Measurements from ENCODE around the gene C9orf78.

The C9orf78 gene

DNA sequence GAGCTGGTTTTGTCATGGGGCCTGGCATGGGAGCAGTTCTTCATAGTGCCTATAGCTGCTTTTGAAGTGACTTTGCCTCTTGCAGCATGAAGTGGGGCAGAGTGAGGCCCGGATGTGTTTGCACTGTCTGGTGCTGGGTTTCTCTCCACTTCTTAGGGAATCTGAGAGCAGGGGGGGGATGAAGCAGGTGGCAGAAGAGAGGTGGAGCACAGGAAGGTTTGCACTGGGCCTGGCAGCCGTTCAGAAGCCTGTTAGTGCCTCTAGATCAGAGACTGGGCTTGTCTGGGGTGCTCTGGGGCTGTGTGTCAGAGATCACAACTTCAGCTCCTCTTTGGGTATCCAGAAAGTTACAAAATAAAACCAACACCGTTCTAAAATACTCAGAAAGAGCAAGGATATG, 18.5 kb upstream of the C9orf78 start:
- no peak for TF ChIP-seq POLR2AphosphoS5 (IDR thresholded peaks at IDR 0.05; ENCODE audit: low read depth, low read length)
- no peak for TF ChIP-seq FOXP2 (optimal IDR thresholded peaks at IDR 0.05; ENCODE audit: borderline replicate concordance, extremely low read depth, extremely low read length, insufficient read depth)
- TF ChIP-seq TAF1 (IDR thresholded peaks at IDR 0.05; ENCODE audit: borderline replicate concordance, insufficient read depth, low read length) = no peak
- TF ChIP-seq, protein P1, sequence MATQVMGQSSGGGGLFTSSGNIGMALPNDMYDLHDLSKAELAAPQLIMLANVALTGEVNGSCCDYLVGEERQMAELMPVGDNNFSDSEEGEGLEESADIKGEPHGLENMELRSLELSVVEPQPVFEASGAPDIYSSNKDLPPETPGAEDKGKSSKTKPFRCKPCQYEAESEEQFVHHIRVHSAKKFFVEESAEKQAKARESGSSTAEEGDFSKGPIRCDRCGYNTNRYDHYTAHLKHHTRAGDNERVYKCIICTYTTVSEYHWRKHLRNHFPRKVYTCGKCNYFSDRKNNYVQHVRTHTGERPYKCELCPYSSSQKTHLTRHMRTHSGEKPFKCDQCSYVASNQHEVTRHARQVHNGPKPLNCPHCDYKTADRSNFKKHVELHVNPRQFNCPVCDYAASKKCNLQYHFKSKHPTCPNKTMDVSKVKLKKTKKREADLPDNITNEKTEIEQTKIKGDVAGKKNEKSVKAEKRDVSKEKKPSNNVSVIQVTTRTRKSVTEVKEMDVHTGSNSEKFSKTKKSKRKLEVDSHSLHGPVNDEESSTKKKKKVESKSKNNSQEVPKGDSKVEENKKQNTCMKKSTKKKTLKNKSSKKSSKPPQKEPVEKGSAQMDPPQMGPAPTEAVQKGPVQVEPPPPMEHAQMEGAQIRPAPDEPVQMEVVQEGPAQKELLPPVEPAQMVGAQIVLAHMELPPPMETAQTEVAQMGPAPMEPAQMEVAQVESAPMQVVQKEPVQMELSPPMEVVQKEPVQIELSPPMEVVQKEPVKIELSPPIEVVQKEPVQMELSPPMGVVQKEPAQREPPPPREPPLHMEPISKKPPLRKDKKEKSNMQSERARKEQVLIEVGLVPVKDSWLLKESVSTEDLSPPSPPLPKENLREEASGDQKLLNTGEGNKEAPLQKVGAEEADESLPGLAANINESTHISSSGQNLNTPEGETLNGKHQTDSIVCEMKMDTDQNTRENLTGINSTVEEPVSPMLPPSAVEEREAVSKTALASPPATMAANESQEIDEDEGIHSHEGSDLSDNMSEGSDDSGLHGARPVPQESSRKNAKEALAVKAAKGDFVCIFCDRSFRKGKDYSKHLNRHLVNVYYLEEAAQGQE (IDR thresholded peaks at IDR 0.05; ENCODE audit: insufficient read depth in 1 of 2, low read depth in 2 of 2, low read length in 2 of 2) = no peak
- TF ChIP-seq SIN3A (IDR thresholded peaks at IDR 0.05; ENCODE audit: borderline replicate concordance, insufficient read depth, low read length) = no peak

GRCh38 chr9:129852579-129852978, 17.5 kb upstream of the C9orf78 start:
- TF ChIP-seq, protein P1 (IDR thresholded peaks at IDR 0.05; ENCODE audit: insufficient read depth in 1 of 2, low read depth in 2 of 2, low read length in 2 of 2) = no peak
- TF ChIP-seq POLR2AphosphoS5 (IDR thresholded peaks at IDR 0.05; ENCODE audit: low read depth, low read length) (no peak), TAF1 (IDR thresholded peaks at IDR 0.05; ENCODE audit: borderline replicate concordance, insufficient read depth, low read length) (no peak), FOXP2 (optimal IDR thresholded peaks at IDR 0.05; ENCODE audit: borderline replicate concordance, extremely low read depth, extremely low read length, insufficient read depth) (no peak), SIN3A (IDR thresholded peaks at IDR 0.05; ENCODE audit: borderline replicate concordance, insufficient read depth, low read length) (no peak)

GRCh38 chr9:129851821-129852220, 16.7 kb upstream of the C9orf78 start:
- no peak for TF ChIP-seq SIN3A (IDR thresholded peaks at IDR 0.05; ENCODE audit: borderline replicate concordance, insufficient read depth, low read length)
- no peak for TF ChIP-seq TAF1 (IDR thresholded peaks at IDR 0.05; ENCODE audit: borderline replicate concordance, insufficient read depth, low read length)
- TF ChIP-seq FOXP2 (optimal IDR thresholded peaks at IDR 0.05; ENCODE audit: borderline replicate concordance, extremely low read depth, extremely low read length, insufficient read depth) = no peak
- TF ChIP-seq POLR2AphosphoS5 (IDR thresholded peaks at IDR 0.05; ENCODE audit: low read depth, low read length) = no peak
- TF ChIP-seq, protein P1 (IDR thresholded peaks at IDR 0.05; ENCODE audit: insufficient read depth in 1 of 2, low read depth in 2 of 2, low read length in 2 of 2) = no peak

GRCh38 chr9:129850821-129851550, 15.9 kb upstream of the C9orf78 start:
- TF ChIP-seq TAF1 (IDR thresholded peaks at IDR 0.05; ENCODE audit: borderline replicate concordance, insufficient read depth, low read length) (no peak), SIN3A (IDR thresholded peaks at IDR 0.05; ENCODE audit: borderline replicate concordance, insufficient read depth, low read length) (no peak), FOXP2 (optimal IDR thresholded peaks at IDR 0.05; ENCODE audit: borderline replicate concordance, extremely low read depth, extremely low read length, insufficient read depth) (no peak), POLR2AphosphoS5 (IDR thresholded peaks at IDR 0.05; ENCODE audit: low read depth, low read length) (no peak)
- TF ChIP-seq, protein P1 (IDR thresholded peaks at IDR 0.05; ENCODE audit: insufficient read depth in 1 of 2, low read depth in 2 of 2, low read length in 2 of 2) = no peak

Data from PFSK-1 (cell line).